NCI-H1417 treated with DMSO at 0.1 percent for 48 hours (cell line): ENCODE results near the gene CS.
"Not testable (repeated sequence)": the region's sequence is repeated elsewhere in the genome, so short reads cannot be mapped to it uniquely, and the experiment has no call there.

Experiments
- DNase-seq: peaks from one replicate; lab custom pipeline; 2025; lab: John Stamatoyannopoulos, UW

The CS gene

DNA sequence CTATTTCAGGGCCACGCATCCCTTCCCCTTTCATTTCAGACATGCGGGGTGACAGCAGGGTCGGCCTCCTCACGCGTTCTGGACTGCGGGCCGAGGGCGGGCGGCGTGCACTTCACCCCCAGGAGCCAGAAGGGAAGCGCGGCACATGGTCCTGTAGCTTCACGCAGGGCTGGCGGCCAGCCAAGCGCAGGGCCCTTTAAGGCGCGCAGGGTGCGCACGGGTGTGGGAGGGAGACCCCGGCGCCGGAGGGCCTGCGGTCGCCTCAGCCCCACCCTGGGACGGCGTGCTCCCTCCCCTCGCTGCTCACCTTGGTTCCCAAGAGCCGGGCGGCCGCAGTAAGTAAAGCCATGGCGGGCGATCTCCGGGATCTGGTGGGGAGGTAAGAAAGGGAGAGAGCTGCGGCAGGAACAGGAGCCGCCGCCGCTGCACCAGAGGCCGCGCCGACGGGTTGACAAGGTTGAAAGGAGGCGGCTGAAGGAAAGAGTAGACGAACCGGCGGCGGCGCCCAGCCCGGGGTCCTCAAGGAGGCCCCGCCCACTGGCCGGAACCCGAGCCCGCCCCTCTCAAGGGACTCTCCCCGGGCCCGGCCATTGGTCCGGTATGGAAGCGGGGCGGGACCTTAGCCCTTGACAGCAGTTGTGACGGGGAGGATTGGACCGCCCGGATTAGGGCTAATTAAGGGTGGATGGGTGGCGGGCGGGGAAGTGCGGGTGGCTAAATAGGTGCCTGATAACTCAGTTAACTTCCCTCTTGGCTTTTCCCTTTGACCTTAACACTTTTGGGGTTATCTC, at the start of gene CS:
Gene CS, minus strand, starts transcription at position 478 of the 791 bp plus-strand sequence. Its CDS starts 129 bp downstream, at position 349.
- DNase-seq, result peak; percentile 99

GRCh38 chr12:56348776-56349175, 48.6 kb upstream of the CS start:
- no peak for DNase-seq

GRCh38 chr12:56347255-56347654, 47.1 kb upstream of the CS start:
- not testable (repeated sequence) for DNase-seq

DNA sequence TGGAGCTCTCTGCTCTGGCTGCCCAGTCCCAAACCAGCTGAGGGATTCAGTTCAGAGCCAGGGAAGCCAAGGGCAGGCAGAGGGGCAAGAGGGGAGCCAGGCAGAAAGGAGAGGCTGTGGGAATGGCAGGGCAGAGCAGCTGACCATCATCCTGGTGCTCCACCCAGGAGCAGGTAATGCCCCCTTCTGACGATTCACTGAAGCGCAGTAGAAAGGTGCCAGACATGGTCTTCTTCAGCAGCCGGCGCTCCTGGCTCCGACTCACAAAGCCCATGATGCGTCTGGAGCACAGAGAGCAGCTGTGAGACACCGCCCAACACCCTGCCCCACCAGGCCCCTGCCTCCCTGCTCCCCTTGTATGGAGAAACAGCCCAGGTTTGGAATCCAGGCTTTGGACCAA, 46.5 kb upstream of the CS start:
- no peak for DNase-seq

- DNase-seq, result not testable (repeated sequence)
These were observed 42.2 kb upstream of the CS start for GRCh38 chr12:56342290-56342689.

DNA sequence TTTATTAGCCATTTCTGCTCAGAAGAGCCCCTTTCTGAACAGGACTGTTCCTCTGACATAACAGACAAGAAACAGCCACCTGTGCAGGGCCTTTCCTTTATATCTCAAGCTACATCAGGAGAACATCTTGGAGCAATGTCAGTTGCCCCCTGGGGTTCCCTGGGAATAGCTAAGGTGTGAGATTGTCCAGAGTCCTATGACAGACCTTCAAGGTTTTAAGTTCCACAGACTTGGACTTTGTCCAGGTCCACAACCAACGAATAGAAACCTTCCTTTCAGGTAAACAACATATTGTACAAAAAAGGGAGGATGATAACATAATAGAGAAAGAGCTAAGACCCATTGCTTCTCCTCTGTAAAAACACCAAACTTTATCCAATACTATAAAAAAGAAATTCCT, 41.5 kb upstream of the CS start:
- no peak for DNase-seq

DNA sequence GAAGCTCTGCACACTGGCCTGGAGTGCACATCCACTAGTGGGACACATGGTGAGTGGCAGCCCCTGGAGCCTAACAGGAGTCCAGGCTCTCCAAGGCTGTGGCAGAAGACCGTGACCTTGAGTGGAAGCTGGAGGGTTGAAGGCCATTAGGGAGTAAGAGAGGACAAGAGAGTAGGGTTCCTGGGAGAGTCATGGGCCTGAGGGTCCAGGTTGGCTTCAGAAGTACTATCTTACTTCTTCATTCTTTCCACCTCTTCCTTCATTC, 39.0 kb upstream of the CS start:
- DNase-seq, result no peak

GRCh38 chr12:56338308-56339157, 38.4 kb upstream of the CS start, which contains the start of gene IL23A:
Gene IL23A, plus strand, starts transcription at chr12:56338884. Its CDS starts 161 bp downstream, at chr12:56339045.
- DNase-seq, result peak; percentile 54

GRCh38 chr12:56337753-56338251, 37.7 kb upstream of the CS start:
- DNase-seq, result no peak

- DNase-seq, result no peak
These were observed 36.4 kb upstream of the CS start for GRCh38 chr12:56336361-56337167.

GRCh38 chr12:56335527-56335926, 35.4 kb upstream of the CS start:
- DNase-seq, result not testable (repeated sequence)

DNA sequence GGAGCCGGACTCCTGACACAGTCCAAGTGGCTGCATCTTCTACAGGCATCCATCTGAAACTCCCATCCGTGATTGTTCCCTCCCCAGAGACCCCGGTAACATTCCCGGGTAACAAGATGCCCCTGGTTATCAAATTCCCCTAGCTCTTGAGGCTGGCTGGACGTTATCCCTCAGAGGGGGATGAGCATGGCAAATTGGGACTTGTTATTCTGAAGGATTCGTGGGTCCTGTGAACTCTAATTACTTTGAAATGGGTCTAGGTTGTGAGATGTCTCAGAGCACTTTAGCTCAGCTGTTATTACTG, 34.3 kb upstream of the CS start:
- no peak for DNase-seq

DNA sequence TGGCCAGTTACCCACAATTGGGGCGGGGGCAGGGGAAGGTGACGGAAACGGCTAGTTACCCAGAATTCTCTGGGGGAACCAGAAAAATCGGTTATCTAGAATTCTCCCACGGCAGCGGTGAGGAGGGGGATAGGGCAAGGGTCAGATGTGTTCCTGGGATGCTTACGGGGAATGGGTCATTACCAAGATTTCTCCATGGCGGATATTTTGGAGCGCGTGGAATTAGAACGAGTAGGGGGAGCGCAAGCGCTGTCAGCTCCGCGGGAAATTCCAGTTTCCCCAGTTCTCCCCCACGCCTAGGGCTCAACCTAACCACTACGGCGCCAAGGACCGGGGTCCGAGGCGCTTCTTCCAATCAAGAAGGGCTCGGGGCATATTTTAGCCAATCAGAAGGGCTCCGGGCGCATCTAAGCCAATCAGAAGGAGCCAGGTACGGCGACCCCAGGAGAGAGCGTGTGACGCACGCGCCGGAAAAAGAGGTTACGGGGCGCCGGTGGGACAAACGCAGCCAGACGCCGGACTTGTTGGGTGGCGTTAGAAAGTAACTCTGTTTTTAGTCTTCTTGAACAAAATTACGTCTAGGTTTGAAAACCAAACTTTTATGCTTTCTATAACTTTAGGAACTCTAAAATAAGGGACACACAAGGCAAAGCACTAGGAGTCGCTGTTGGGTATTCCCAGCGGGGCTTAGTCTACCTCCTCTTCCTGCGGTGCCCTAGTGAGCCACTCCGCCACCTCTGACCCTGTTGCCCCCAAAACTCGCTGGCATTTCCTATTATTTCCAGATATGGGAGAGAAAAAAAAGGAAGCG, 33.8 kb upstream of the CS start, which contains the start of gene PAN2:
Gene PAN2, minus strand, starts transcription at position 322 of the 811 bp plus-strand sequence. CDS start 906 bp downstream, outside the sequence.
- peak; percentile 92 for DNase-seq

DNA sequence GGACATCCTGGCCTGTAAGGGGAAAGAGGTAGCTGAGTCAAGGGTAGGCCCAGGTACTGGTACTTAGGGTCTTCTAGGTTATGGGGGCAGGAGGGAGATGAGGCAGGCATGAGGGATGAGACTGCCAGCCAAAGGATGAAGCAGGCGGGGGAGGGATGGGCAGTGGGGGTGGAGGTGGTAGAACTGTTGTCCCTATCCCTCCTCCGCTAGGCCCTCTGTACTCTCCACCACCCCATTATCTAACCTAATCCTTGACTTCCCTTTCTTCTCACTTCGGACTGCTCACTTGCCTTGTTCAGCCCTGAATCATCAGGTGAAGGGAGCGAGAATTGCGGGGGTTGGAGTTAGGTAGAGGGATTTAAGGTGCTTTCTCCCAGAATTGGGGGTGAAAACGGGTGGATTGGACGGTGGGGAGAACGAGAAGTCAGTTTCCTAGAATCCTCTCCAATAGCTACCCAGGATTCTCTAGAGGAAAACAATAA, 33.1 kb upstream of the CS start:
- no peak for DNase-seq

GRCh38 chr12:56332512-56333196, 32.5 kb upstream of the CS start:
- DNase-seq, result no peak

DNA sequence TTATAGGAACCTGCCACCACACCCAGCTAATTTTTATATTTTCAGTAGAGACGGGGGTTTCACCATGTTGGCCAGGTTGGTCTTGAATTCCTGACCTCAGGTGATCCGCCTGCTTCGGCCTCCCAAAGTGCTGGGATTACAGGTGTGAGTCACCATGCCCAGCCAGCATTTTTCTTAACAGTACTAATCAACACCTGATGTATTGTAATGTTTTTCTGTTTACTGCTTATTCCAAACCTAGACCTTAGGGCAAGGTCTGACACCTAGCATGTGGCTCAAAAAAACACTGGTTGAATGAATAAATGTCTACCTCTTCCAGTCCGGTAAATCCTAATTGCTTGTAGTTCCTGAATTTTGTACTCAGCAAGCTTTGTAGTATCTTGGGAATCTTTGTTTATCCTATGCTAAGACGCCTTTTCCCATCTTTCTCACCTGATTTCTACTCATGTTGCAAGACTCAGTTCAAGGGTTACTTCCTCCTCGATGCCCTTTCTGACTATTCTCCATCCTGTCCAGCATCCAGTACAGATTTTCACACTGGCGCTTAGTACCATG, 30.9 kb upstream of the CS start:
- no peak for DNase-seq

DNA sequence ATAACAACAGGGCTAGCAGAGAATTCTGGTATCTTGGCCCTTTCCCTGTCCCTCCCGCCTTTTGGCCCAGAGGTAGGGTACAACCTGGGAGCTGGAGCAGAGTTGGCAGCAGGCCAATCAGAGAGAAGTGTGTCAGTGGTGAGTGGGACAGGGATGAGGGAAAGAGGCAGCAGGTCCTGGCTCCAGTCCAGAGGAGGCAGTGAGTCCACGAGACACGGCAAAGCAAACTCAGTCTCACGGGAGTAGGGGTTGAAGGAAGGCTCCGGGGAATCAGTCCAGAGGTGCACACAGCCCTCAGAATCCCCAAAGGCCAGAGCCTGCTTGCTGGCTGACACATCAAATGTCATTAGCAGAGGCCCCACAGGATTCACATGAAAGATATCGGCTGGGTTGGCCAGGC, 26.4 kb upstream of the CS start:
- DNase-seq, result no peak

GRCh38 chr12:56326126-56326525, 26.0 kb upstream of the CS start:
- DNase-seq, result no peak

- DNase-seq, result no peak
These were observed 24.1 kb upstream of the CS start for GRCh38 chr12:56324206-56324605.

DNA sequence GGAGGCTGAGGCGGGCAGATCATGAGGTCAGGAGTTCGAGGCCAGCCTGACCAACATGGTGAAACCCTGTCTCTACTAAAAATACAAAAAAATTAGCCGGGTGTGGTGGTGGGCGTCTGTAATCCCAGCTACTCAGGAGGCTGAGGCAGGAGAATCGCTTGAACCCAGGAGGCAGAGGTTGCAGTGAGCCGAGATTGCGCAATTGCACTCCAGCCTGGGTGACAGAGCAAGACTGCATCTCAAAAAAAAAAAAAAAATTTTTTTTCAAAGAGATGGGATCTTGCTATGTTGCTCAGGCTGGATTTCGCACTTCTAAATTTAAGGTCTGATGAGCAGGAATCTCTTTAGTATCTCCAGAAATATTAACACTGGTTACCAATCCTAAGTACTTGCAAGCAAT, 21.5 kb upstream of the CS start:
- DNase-seq, result not testable (repeated sequence)
